SK-N-SH (cell line): Measurements from ENCODE around the gene ZKSCAN3. TPM values are rescaled to one million over a fixed set of nuclear protein-coding genes. Genes with fewer than 3 reads are reported as not detected.
A peak's percentile ranks its signal among the peaks of the same experiment; 100 is the strongest.

Experiments
- CTCF ChIA-PET: fragments of 300-600, 350-600 bp; formaldehyde crosslinking; extraction: SDS; loops from one replicate; lab custom pipeline; 2021; lab: Yijun Ruan, JAX
- POLR2A ChIA-PET: fragments of 350-600 bp; sonication (Branson Sonifier 250); formaldehyde crosslinking; extraction: SDS; loops from one replicate; lab custom pipeline; 2020; ENCODE audit warnings: antibody characterized with exemption, inconsistent platforms; lab: Yijun Ruan, JAX
- DNase-seq: peaks from one replicate; pipeline ENCODE4 v3.0.0; 2012
- H2AFZ ChIP-seq: fragments of 200-600 bp; sonication (generic); 2 replicates; pipeline ENCODE4 v1.8.1; 2016; ENCODE audit warnings: antibody characterized with exemption, mild to moderate bottlenecking, low read depth
- H3F3A ChIP-seq: fragments of 200-600 bp; sonication (generic); replicated peaks from 2 replicates; pipeline ENCODE3; 2016; ENCODE audit warnings: antibody characterized with exemption, mild to moderate bottlenecking; ENCODE audit not compliant: insufficient read depth
- H3K27ac ChIP-seq, 2 experiments: fragments of 200-500 bp in 1 of 2; fragments of 200-600 bp in 1 of 2; sonication (Bioruptor generic) in 1 of 2; sonication (generic), shearing (Covaris generic) in 1 of 2; 2 replicates each; pipeline versions ENCODE4 v1.5.1 to v1.6.1; 2014 to 2016; ENCODE audit warnings: low read depth in 2 of 2, inconsistent platforms in 1 of 2, low read length in 1 of 2, mild to moderate bottlenecking in 1 of 2, mixed read lengths in 1 of 2
- H3K27me3 ChIP-seq: fragments of 200-600 bp; sonication (generic), shearing (Covaris generic); 2 replicates; pipeline ENCODE4 v1.6.1; 2016; ENCODE audit warnings: mixed run types; ENCODE audit not compliant: insufficient read depth
- H3K36me3 ChIP-seq, 2 experiments: fragments of 200-500 bp in 1 of 2; fragments of 200-600 bp in 1 of 2; sonication (Bioruptor generic) in 1 of 2; sonication (generic) in 1 of 2; replicated peaks in 1 of 2; 2 replicates each; pipeline versions ENCODE3 to v1.5.1; 2014 to 2016; ENCODE audit warnings: low read length in 1 of 2, mild to moderate bottlenecking in 1 of 2; ENCODE audit not compliant: insufficient read depth in 2 of 2, control insufficient read depth in 1 of 2
- H3K4me1 ChIP-seq, 2 experiments: fragments of 200-500 bp in 1 of 2; fragments of 200-600 bp in 1 of 2; sonication (Bioruptor generic) in 1 of 2; sonication (generic), shearing (Covaris generic) in 1 of 2; 2 replicates each; pipeline versions ENCODE4 v1.5.1 to v1.6.1; 2014 to 2016; ENCODE audit warnings: low read depth in 1 of 2, low read length in 1 of 2, mixed run types in 1 of 2; ENCODE audit not compliant: insufficient read depth in 2 of 2, control insufficient read depth in 1 of 2
- H3K4me2 ChIP-seq: fragments of 200-600 bp; sonication (generic), shearing (Covaris generic); 2 replicates; pipeline ENCODE4 v1.6.1; 2017; ENCODE audit warnings: mixed run types
- H3K4me3 ChIP-seq, 2 experiments: fragments of 200-500 bp in 1 of 2; fragments of 200-600 bp in 1 of 2; sonication (Bioruptor generic) in 1 of 2; sonication (generic), shearing (Covaris generic) in 1 of 2; 2 replicates each; pipeline versions ENCODE4 v1.5.1 to v1.8.1; 2014 to 2016; ENCODE audit warnings: low read depth in 2 of 2, inconsistent platforms in 1 of 2, low read length in 1 of 2, mild to moderate bottlenecking in 1 of 2, mixed read lengths in 1 of 2, moderate library complexity in 1 of 2
- H3K79me2 ChIP-seq: fragments of 200-600 bp; sonication (generic); 2 replicates; pipeline ENCODE4 v1.8.1; 2017; ENCODE audit warnings: mild to moderate bottlenecking; ENCODE audit not compliant: insufficient read depth
- H3K9ac ChIP-seq: fragments of 200-600 bp; sonication (generic); 2 replicates; pipeline ENCODE4 v1.6.1; 2017; ENCODE audit warnings: mixed run types
- H3K9me2 ChIP-seq: fragments of 200-600 bp; sonication (generic); 2 replicates; pipeline ENCODE4 v1.6.1; 2017; ENCODE audit warnings: mixed run types
- H3K9me3 ChIP-seq: fragments of 200-600 bp; sonication (generic); 2 replicates; pipeline ENCODE4 v1.6.1; 2017; ENCODE audit warnings: mixed run types, mild to moderate bottlenecking, moderate library complexity
- H4K20me1 ChIP-seq: fragments of 200-600 bp; sonication (generic); 2 replicates; pipeline ENCODE4 v1.6.1; 2017; ENCODE audit warnings: mild to moderate bottlenecking, mixed run types; ENCODE audit not compliant: insufficient read depth
- CTCF ChIP-seq: fragments of 200-600 bp; sonication (generic); IDR thresholded peaks from 2 replicates; pipeline ENCODE4 v1.6.1; 2017; ENCODE audit warnings: antibody characterized with exemption, mild to moderate bottlenecking, moderate library complexity
- EP300 ChIP-seq, 2 experiments: IDR thresholded peaks; 2 replicates each; pipeline versions ENCODE4 v1.4.0 to v1.6.1; 2012; ENCODE audit warnings: borderline replicate concordance in 1 of 2, low read depth in 1 of 2, low read length in 1 of 2
- RAD21 ChIP-seq: IDR thresholded peaks from 2 replicates; pipeline ENCODE4 v1.6.1; 2012; ENCODE audit warnings: mild to moderate bottlenecking, low read length
- RCOR1 ChIP-seq: fragments of 150-350 bp; IDR thresholded peaks from 2 replicates; pipeline ENCODE4 v1.6.1; 2017; ENCODE audit warnings: antibody characterized with exemption, low read length
- REST ChIP-seq: IDR thresholded peaks from 2 replicates; pipeline ENCODE4 v1.6.1; 2012; ENCODE audit warnings: mild to moderate bottlenecking, low read depth, low read length, moderate library complexity
- RFX5 ChIP-seq: IDR thresholded peaks from 2 replicates; pipeline ENCODE4 v1.6.1; 2012; ENCODE audit warnings: mild to moderate bottlenecking, improper control_type of control experiment, low read length
- SMC3 ChIP-seq: IDR thresholded peaks from 2 replicates; pipeline ENCODE4 v1.6.1; 2012; ENCODE audit warnings: low read depth, low read length, improper control_type of control experiment
- TCF12 ChIP-seq: IDR thresholded peaks from 2 replicates; pipeline ENCODE4 v1.4.0; 2012
- USF1 ChIP-seq: IDR thresholded peaks from 2 replicates; pipeline ENCODE4 v1.4.0; 2012; ENCODE audit warnings: low read depth, borderline replicate concordance
- USF2 ChIP-seq: fragments of 150-350 bp; IDR thresholded peaks from 2 replicates; pipeline ENCODE4 v1.6.1; 2017; ENCODE audit warnings: antibody characterized with exemption, low read length, low read depth, borderline replicate concordance
- WGBS: methylation state at CpG from one replicate; pipeline ENCODE4 v1.1.6; 2017; ENCODE audit warnings: low lambda C conversion rate; 5-methylcytosine and 5-hydroxymethylcytosine counted together
- polyA plus RNA-seq, 3 experiments: library from polyadenylated mRNA; depleted of rRNA; stranded (reverse); fragments of >200 nt; gene quantifications; 2 replicates each; pipeline ENCODE4 v1.2.3, GENCODE V29; 2012

The ZKSCAN3 gene
- polyA plus RNA-seq, 1 of the 3 experiments (the other 2 are of a cell fraction): 2.6 TPM

GRCh38 chr6:28390688-28391087 lies 40.9 kb downstream of the ZKSCAN3 start (continued):
- no peak for TF ChIP-seq REST

- Histone ChIP-seq H3K9me3 (no peaks in the 10 kb centered on the region), H3K9ac (no peak overlapping the region), H4K20me1 (peaks cover 5% of the 10 kb centered on the region; the same call in 1 of the 2 replicates), H3K27me3 (no peaks in the 10 kb centered on the region), H3K36me3 (peaks cover 54 to 62% of the 10 kb centered on the region in 2 experiments), H3K4me3 (no peak overlapping the region), H3K4me1 (peaks cover 13% of the 10 kb centered on the region in 2 experiments; a peak in 3 of 4 replicates), H2AFZ (no peak overlapping the region), H3K79me2 (peaks cover 72% of the 10 kb centered on the region), H3F3A (peaks cover 5% of the 10 kb centered on the region), H3K4me2 (0 out of 2 replicates have a peak overlapping the region, but pooled peaks have one; percentile 4), H3K27ac (no peak overlapping the region), H3K9me2 (no peaks in the 10 kb centered on the region)
- WGBS: 91% methylated on average over 5 of the region's 5 CpGs
- POLR2A ChIA-PET: no interaction called here
- peak; percentile 20 for DNase-seq
- CTCF ChIA-PET: interaction anchor here (1.8 to 2.6 kb wide), 2 partner anchors 9 to 13 kb away, joined by 5 to 15 read pairs; no protein-coding TSS in a partner anchor
- TF ChIP-seq RFX5 (no peak), SMC3 (0 out of 2 replicates have a peak, but pooled peaks have one; percentile 19), TCF12 (no peak), EP300 (IDR thresholded peaks at IDR 0.05; ENCODE audit: borderline replicate concordance in 1 of 2, low read depth in 1 of 2, low read length in 1 of 2) (no peak), USF2 (no peak), RCOR1 (no peak), USF1 (no peak), CTCF (peak; percentile 53), RAD21 (peak; percentile 23; the same call in 1 of the 2 replicates)
Measured at GRCh38 chr6:28393912-28394662, 44.3 kb downstream of the ZKSCAN3 start.
